GM21529 (cell line): Measurements from ENCODE around the gene GFRA1.

Experiments used
- ATAC-seq: cut with Tn5 transposase; IDR thresholded peaks from one replicate; pipeline ENCODE4 v1.9.1; 2021; ENCODE audit not compliant: unreplicated experiment

Gene GFRA1

DNA sequence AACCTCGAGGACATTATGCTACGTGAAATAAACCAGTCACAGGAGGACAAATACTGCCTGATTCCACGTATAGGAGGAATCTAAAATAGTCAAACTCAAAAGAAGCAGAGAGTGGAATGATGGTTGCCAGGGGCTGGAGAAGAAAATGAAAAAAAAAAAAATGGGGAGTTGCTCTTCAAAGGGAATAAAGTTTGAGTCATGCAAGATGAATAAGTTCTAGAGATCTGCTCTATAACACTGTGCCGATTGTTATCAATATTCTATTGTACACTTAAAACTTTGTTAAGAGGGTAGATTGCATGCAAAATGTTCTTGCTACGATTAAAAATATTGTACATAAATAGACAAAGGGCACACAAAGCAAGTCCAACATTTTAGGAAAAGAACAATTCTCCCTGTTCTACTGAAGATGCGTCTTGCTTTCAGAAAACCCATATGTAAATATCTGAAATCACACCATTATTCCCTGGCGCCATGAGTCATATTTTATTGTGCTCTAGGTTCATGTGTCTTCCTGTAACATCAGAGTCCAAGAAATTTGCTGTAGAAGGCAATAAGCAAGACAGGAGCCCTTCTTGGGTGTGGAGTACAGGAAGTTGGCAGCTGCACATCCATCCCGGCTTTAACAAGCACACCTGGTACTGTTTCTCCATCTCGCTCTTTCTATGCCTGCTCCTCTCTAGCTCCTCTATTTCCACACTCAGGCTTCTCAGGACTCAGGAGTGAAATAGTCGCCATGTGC is 145.9 kb downstream of the GFRA1 start:
- no peak for ATAC-seq

DNA sequence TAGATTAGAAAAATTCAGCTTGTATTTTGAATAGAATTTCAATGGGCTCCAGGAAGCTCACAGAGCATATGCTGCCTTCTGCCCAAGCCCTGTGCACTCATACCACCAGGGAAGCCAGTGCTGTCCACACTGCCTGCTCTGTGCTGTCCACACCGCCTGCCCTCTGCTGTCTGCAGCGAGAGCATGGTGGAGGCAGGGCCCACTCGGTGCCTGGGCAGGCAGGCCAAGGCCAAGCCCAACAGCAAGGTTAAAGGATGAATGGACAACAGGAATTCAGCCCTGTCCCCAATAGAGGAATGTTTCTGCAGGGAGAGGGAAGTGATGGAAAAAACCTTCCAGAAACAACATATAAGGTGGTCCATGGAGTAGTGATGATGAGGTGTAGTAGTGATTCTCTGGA is 146.8 kb downstream of the GFRA1 start:
- no peak for ATAC-seq

DNA sequence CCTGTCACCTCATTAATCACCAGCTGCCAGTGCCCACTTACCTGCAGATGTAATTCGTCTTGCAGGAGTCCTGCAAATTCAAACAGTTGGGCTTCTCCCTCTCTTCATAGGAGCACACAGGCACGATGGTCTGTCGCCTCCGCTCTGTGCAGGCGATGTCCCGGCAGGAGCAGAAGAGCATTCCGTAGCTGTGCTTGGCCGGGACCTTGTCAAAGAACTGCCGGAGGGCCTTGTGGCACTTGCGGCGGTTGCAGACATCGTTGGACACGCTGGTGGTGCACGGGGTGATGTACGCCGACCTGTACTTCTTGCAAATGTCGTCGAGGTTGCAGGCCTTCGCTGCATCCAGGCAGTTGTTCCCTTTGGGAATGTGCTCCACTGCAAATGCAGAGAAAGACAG is 147.8 kb downstream of the GFRA1 start:
- ATAC-seq = no peak

- no peak for ATAC-seq
These were observed 148.2 kb downstream of the GFRA1 start for GRCh38 chr10:116124777-116125176.

DNA sequence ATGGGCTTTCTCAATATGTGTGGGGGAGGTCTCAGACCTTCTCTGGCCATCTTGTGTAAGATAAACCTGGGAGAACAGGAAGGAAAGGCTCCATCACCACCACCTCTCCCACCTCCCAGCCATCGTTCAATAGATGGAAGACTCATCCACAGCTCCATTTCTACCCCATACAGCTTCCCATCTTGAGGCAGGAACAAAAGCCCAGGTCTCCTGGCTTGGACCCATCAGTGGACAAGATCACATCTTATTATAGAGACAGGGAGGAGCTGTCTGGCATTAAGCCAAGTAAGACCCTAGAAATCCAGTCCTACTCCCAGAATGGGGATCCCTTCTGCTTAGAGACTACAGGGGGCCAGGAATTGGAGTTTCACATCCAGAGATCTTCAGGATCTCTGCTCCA is 150.3 kb downstream of the GFRA1 start:
- no peak for ATAC-seq

- ATAC-seq = no peak
These were observed 151.1 kb downstream of the GFRA1 start for GRCh38 chr10:116121640-116122525.

DNA sequence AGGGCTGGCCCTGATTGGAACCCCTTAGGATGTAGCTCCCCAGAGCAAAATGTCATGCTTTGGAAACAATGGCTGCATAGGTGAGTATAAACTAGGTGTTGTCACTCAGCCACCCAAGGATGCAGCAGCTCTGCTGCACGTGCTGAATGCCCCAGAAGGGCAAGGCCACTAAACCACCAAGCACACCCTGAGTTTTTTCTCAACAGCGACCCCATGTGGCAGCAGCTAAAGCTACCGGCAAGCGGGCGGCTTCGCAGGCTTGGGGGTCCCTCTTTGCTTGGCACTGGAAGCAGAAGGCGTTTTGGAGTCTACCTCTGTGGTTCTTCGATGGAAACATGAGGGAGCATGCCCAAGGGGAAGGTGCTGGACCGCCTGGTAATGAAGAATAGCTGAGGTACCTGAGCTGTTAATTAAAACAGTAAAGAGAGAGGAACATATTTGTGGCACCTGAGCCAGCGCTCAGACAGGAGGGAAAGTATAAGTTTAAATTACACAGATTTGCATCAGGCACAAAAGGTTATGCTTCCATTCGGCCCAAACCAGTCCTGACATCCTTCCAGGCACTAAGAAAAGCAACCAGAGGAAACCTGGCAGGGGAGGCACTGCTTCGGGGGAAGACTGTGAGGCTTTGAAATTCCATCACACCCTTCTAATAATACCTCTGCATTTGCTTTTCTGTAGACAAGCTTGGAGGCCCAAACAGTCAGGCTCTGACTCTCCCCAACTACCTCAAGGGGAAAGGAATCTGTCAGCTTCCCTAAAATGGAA is 152.1 kb downstream of the GFRA1 start:
- no peak for ATAC-seq

GRCh38 chr10:116118847-116119246 is 154.2 kb downstream of the GFRA1 start:
- no peak for ATAC-seq

- no peak for ATAC-seq
These were observed 157.2 kb downstream of the GFRA1 start for GRCh38 chr10:116115797-116116196.

GRCh38 chr10:116115036-116115641 is 157.9 kb downstream of the GFRA1 start:
- ATAC-seq = no peak

- no peak for ATAC-seq
These were observed 159.1 kb downstream of the GFRA1 start for GRCh38 chr10:116113721-116114501.

DNA sequence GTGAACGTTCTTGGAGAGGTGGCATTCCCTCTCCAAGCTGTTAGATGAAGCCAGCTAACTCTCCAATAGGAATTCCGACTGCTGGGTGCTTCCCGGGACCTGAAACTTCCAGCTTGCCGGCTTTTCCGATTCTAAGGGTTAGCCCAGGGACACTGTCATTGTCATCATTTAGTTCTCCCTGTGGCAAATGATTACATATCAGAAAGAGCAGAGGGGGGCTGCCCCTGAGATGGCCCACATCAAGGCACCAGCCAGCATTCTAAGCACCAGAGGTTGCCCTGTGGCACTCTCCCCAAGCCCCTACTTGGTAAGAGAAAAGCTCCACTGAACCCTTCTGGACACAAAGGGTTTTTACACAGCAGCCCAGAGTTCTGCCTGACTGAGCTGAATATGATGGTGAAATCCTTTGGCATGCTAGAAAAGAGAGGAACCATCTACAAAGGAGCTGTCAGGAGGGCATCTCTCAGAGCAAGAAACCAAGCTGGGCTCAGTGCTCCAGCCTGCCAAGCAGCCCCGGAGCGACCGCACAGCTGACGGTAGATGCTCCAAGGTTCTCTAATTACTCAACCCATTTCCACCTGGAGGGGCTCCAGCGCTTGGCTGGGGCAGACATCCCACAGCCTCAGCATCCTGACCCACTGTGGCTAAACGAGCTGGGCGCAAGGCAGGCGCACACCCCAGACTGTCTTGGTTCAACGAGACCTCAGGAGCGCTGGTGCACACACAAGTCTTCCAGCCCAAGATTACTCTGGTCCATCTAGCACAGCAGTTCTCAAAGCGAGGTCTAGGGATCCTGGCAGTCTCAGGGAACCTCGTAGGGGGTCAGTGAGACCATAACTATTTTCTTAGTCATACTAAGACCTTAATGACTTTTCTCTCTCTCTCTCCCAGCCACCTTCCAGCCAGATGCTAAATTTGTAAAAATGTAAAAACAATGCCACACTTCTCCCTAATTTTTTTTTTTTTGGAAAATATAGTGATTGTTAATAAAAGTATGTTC is 160.5 kb downstream of the GFRA1 start:
- ATAC-seq = no peak

DNA sequence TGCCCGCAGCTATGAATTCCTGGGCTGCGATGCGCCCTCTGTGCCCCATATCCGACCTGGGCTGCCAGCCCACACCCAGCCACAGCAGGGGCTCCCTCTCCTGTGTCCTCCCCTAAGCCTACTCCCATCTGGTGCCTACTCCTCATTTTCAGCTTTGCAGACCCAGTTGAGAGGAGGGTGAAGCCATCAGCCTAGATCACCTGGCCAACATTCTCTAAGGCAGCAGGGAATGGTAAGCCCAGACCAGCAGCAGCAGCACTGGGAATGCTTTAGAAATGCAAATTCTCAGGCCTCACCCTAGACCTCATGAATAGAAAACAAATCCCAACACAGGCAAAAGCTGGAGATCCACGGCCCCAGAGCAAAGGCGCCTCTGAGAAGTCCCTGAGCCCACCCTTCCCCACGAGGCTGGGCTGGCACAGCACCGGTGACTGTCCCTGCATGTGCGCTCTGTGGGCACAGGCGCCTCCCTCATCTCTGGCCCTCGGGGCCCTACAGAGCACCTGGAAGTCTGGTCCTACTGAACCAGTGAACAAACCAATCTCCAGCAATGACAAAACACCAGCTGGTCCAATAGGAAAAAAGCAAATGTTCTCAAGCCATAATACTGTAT is 161.4 kb downstream of the GFRA1 start:
- no peak for ATAC-seq

GRCh38 chr10:116110736-116111135 is 162.3 kb downstream of the GFRA1 start:
- ATAC-seq = no peak

- no peak for ATAC-seq
These were observed 163.1 kb downstream of the GFRA1 start for GRCh38 chr10:116109881-116110280.

DNA sequence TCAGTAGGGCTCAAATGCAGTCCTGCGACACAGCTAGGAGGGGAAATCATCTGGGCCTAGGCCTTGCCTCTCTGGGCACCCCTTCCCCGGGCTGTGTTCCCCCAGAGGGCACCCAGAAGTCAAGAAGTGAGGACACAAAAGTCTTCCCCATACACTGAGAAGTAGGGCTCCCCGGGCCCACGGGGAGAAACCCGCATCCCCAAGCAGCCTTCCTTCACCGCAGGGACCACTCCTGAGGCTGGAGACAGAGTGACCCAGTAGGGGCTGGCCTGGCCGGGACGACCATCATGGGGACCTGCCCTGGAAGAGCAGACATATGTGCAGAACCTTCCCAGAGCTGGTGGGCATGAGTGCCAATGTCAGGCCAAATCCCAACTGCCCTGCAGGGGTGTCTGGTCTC is 163.5 kb downstream of the GFRA1 start:
- no peak for ATAC-seq

GRCh38 chr10:116108095-116108494 is 164.9 kb downstream of the GFRA1 start:
- no peak for ATAC-seq

- ATAC-seq = no peak
These were observed 166.4 kb downstream of the GFRA1 start for GRCh38 chr10:116106611-116107010.

DNA sequence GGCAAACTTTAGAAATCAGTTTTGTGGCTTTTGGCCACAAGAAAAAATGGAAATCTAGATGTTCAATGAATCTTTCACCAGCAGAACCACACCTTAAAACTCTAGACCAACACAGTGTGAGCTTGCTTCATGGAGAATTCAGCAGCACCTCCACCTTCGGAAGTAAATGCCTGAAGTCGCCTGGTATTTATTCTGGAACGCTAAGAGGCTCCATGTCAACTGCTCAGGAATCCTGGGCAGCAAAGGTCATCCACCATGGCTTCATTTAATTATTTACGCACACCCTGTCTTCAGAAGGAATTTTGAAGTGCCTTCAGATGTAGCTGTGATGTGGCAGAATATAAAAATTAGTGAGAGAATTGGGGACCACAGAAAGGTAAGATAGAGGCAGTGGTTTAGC is 167.7 kb downstream of the GFRA1 start:
- no peak for ATAC-seq
